MCF 10A (cell line): ENCODE results near the gene RNF180. TPM values are rescaled to one million over a fixed set of nuclear protein-coding genes. Genes with fewer than 3 reads are reported as not detected.

ENCODE experiments used
- BruUV-seq: library from RNA; stranded (reverse); fragments of 400-500 nt; replicated peaks from 2 replicates; lab custom pipeline; 2021; lab: Mats Ljungman, UMichigan
- CTCF ChIA-PET: fragments of 300-600 bp; sonication (Branson Sonifier 250); formaldehyde crosslinking; extraction: SDS; loops from one replicate; lab custom pipeline; 2021; ENCODE audit warnings: antibody characterized with exemption, inconsistent platforms; lab: Yijun Ruan, JAX
- POLR2A ChIA-PET: fragments of 300-600, 350-650 bp; sonication (Branson Sonifier 250); formaldehyde crosslinking; extraction: SDS; loops from one replicate; lab custom pipeline; 2020; ENCODE audit warnings: antibody characterized with exemption, inconsistent platforms; lab: Yijun Ruan, JAX
- DNase-seq: peaks from one replicate; pipeline ENCODE4 v3.0.0-alpha.2; 2018; ENCODE audit not compliant: unreplicated experiment
- H3K27ac Mint-ChIP-seq: one replicate; pipeline ENCODE4 v1.8.0; 2022; ENCODE audit warnings: mild to moderate bottlenecking, low read depth, mixed read lengths; ENCODE audit not compliant: unreplicated experiment
- H3K27me3 Mint-ChIP-seq: one replicate; pipeline ENCODE4 v1.8.0; 2022; ENCODE audit warnings: mixed read lengths; ENCODE audit not compliant: insufficient read depth, unreplicated experiment
- H3K36me3 Mint-ChIP-seq: one replicate; pipeline ENCODE4 v1.8.0; 2022; ENCODE audit warnings: mild to moderate bottlenecking, moderate library complexity, mixed read lengths; ENCODE audit not compliant: insufficient read depth, unreplicated experiment
- H3K4me1 Mint-ChIP-seq: one replicate; pipeline ENCODE4 v1.8.0; 2022; ENCODE audit warnings: mixed read lengths; ENCODE audit not compliant: insufficient read depth, unreplicated experiment
- H3K4me3 Mint-ChIP-seq: one replicate; pipeline ENCODE4 v1.8.0; 2022; ENCODE audit warnings: mild to moderate bottlenecking, moderate library complexity, mixed read lengths; ENCODE audit not compliant: unreplicated experiment
- H3K9me3 Mint-ChIP-seq: one replicate; pipeline ENCODE4 v1.8.0; 2022; ENCODE audit warnings: mixed read lengths; ENCODE audit not compliant: unreplicated experiment
- CTCF ChIP-seq: fragments of 200-600 bp; IDR thresholded peaks from one replicate; pipeline ENCODE4 v1.8.0; 2022; ENCODE audit warnings: antibody characterized with exemption, mild to moderate bottlenecking; ENCODE audit not compliant: unreplicated experiment
- intact Hi-C: fragments of 100-400 bp; cut with micrococcal nuclease; formaldehyde crosslinking; loops from 2 replicates; pipeline ENCODE4 v1.14.1; 2022
- total RNA-seq: library from RNA; stranded (reverse); gene quantifications from 2 replicates; pipeline ENCODE4 v1.2.3, GENCODE V29; 2022

RNF180 gene
- total RNA-seq, 1 experiment from 2014 or later, result 6.0 TPM

- H3K4me3 Mint-ChIP-seq, result no peak overlapping the region
- H3K4me1 Mint-ChIP-seq, result peaks cover 8% of the 10 kb centered on the region
- no peaks in the 10 kb centered on the region for H3K36me3 Mint-ChIP-seq
- intact Hi-C loops, result loop anchor here (10.0 kb wide), 1 partner anchor 645 kb away; no protein-coding TSS in a partner anchor
- no peaks in the 10 kb centered on the region for H3K27me3 Mint-ChIP-seq
- POLR2A ChIA-PET, result no interaction called here
- H3K27ac Mint-ChIP-seq, result no peak overlapping the region
- peaks cover 7% of the 10 kb centered on the region for H3K9me3 Mint-ChIP-seq
- no peak for TF ChIP-seq CTCF
- no TSS peak for BruUV-seq
- DNase-seq, result no peak
- CTCF ChIA-PET, result interaction anchor here (1.5 kb wide), 1 partner anchor 8 kb away, joined by 6 read pairs; no protein-coding TSS in a partner anchor
These were observed 25.6 kb upstream of the RNF180 start for GRCh38 chr5:64140018-64140417.

DNA sequence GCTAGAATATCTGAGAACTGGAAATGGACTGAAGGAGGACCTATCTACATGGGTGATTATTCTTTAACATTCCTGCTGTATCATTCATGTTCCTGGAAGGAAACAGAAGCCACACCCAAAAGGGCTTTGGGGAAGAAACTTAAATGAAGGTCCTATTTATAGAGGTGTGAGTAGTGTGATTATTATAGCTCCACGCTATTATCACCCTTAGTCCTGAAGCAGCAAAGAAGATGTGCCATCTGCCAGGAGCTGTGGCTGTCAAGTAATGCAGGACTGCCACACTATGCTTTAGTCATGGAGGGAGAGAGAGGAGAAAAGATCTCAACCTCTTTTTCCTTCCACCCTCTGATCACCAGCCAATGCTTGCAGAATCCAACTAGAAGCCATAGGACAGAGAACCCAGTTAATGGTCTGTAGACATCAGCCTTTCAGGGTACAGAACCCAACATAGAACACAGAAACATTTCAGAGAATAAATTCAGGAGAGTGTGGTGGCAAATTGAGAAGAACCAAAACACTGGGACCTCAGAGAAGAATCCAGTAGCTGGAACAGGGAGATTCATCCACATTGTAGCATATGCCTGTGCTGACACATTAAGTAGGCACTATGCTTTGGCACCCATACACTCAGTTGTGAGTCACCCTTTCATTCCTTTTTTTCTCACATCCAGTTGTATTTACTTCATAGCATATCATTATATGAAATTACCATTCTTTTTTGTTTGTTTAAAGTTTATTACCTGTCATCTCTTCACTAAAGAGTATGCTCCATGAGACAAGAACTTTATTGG lies 21.0 kb upstream of the RNF180 start:
- ChIA-PET CTCF (interaction anchor here (0.9 to 8.9 kb wide), 8 partner anchors 19 to 491 kb away, joined by 3 to 157 read pairs (median 4); partner anchors contain the start of gene RNF180), POLR2A (interaction anchor here (0.5 to 0.6 kb wide), 4 partner anchors 23 to 884 kb away, joined by 3 read pairs; no protein-coding TSS in a partner anchor)
- no peaks in the 10 kb centered on the region for H3K9me3 Mint-ChIP-seq
- intact Hi-C loops, result loop anchor here (1.0 to 10.0 kb wide), 3 partner anchors 70 to 744 kb away; no protein-coding TSS in a partner anchor
- H3K4me3 Mint-ChIP-seq, result no peak overlapping the region
- no TSS peak for BruUV-seq
- TF ChIP-seq CTCF, result no peak
- no peaks in the 10 kb centered on the region for H3K36me3 Mint-ChIP-seq
- no peaks in the 10 kb centered on the region for H3K27me3 Mint-ChIP-seq
- peak; percentile 57 for DNase-seq
- H3K4me1 Mint-ChIP-seq, result peaks cover 8% of the 10 kb centered on the region
- H3K27ac Mint-ChIP-seq, result peak overlapping the region; percentile 28

DNA sequence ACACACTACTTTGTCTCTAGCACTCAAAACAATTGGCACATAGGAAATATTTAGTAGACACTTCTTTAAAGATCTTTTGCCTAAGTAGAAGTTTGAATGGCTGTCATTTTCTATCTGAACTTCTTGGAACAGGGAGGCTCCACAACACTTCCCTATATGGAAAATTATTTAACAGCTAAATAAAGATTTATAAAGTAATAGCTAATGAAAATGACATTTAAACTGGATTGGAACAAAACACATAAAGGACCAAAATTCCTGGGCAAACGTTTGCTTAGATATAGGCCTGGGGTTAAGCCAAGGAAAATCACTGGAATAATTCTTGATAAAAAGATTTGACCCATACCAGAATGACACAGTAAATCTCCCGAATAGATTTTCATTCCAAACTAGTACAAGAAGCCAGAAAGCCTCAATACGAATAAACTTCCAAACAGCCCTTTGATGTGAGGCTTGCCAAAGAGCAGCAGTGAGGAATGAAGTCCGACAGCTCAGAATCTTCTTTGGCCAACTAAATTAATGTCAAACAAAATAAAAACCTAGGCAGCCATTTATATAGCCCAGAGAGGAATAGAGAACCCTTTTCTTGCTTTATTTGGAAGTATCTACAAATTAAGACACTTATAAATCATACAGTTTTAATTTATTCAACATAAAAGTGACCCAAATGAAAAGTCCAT lies 20.3 kb upstream of the RNF180 start:
- DNase-seq, result no peak
- no peak overlapping the region for H3K4me3 Mint-ChIP-seq
- ChIA-PET POLR2A (interaction anchor here (0.6 to 1.4 kb wide), 3 partner anchors 37 to 884 kb away, joined by 3 read pairs; no protein-coding TSS in a partner anchor), CTCF (interaction anchor here (0.6 to 8.9 kb wide), 9 partner anchors 12 to 490 kb away, joined by 3 to 157 read pairs (median 4); partner anchors contain the start of gene RNF180)
- H3K4me1 Mint-ChIP-seq, result peaks cover 8% of the 10 kb centered on the region
- H3K27me3 Mint-ChIP-seq, result no peaks in the 10 kb centered on the region
- TSS peak; percentile 82 for BruUV-seq
- H3K36me3 Mint-ChIP-seq, result no peaks in the 10 kb centered on the region
- no peak for TF ChIP-seq CTCF
- intact Hi-C loops, result loop anchor here (2.0 to 10.0 kb wide), 2 partner anchors 639 to 745 kb away; no protein-coding TSS in a partner anchor
- no peaks in the 10 kb centered on the region for H3K9me3 Mint-ChIP-seq
- no peak overlapping the region for H3K27ac Mint-ChIP-seq
